ENCODE results near the gene MBLAC1.

Gene MBLAC1

GRCh38 chr7:100155553-100156317 is 29.0 kb downstream of the MBLAC1 start:
- no peak overlapping the region for H2AFZ ChIP-seq (ENCODE audit: low read length, unreplicated experiment)
- H3K27ac ChIP-seq (ENCODE audit: low read depth, low read length), result no peak overlapping the region
- H3K27me3 ChIP-seq (ENCODE audit: insufficient read depth, low read length), result no peaks in the 10 kb centered on the region
- no peak overlapping the region for H3K4me3 ChIP-seq (ENCODE audit: low read depth, low read length)
- H3K79me2 ChIP-seq (ENCODE audit: control insufficient read depth, insufficient read depth, low read length, unreplicated experiment), result peaks cover 14% of the 10 kb centered on the region
- H3K4me1 ChIP-seq (ENCODE audit: control insufficient read depth, insufficient read depth, low read length, unreplicated experiment), result peaks cover 22% of the 10 kb centered on the region
- no peaks in the 10 kb centered on the region; the same call in none of the 2 replicates for H3K36me3 ChIP-seq (ENCODE audit: insufficient read depth, low read length)

- H2AFZ ChIP-seq (ENCODE audit: low read length, unreplicated experiment), result no peak overlapping the region
- H3K4me3 ChIP-seq (ENCODE audit: low read depth, low read length), result no peak overlapping the region; the same call in 1 of the 2 replicates
- H3K27ac ChIP-seq (ENCODE audit: low read depth, low read length), result no peak overlapping the region
- no peaks in the 10 kb centered on the region for H3K27me3 ChIP-seq (ENCODE audit: insufficient read depth, low read length)
- H3K4me1 ChIP-seq (ENCODE audit: control insufficient read depth, insufficient read depth, low read length, unreplicated experiment), result peaks cover 22% of the 10 kb centered on the region
- no peaks in the 10 kb centered on the region; the same call in none of the 2 replicates for H3K36me3 ChIP-seq (ENCODE audit: insufficient read depth, low read length)
- H3K79me2 ChIP-seq (ENCODE audit: control insufficient read depth, insufficient read depth, low read length, unreplicated experiment), result peaks cover 14% of the 10 kb centered on the region
Observed at GRCh38 chr7:100156331-100157068, 29.7 kb downstream of the MBLAC1 start.

DNA sequence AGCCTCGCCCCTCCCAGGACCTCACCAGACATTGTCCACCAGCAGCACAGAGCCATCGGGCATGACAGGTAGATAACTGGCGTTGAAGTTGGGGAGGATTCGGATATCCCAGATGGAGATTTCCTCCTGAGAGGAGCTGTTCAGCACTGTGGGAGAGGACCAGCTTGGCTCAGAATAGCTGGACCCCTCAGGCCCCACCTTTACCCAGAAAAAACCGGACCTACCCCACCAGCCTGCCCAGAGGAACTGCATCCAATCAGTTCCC is 30.2 kb downstream of the MBLAC1 start:
- Histone ChIP-seq H3K4me3 (ENCODE audit: low read depth, low read length) (peak overlapping the region; percentile 96; the same call in 1 of the 2 replicates), H3K27ac (ENCODE audit: low read depth, low read length) (no peak overlapping the region), H3K27me3 (ENCODE audit: insufficient read depth, low read length) (no peaks in the 10 kb centered on the region), H3K36me3 (ENCODE audit: insufficient read depth, low read length) (no peaks in the 10 kb centered on the region; the same call in none of the 2 replicates), H3K4me1 (ENCODE audit: control insufficient read depth, insufficient read depth, low read length, unreplicated experiment) (peaks cover 22% of the 10 kb centered on the region), H2AFZ (ENCODE audit: low read length, unreplicated experiment) (no peak overlapping the region), H3K79me2 (ENCODE audit: control insufficient read depth, insufficient read depth, low read length, unreplicated experiment) (peaks cover 14% of the 10 kb centered on the region)

- no peaks in the 10 kb centered on the region; the same call in none of the 2 replicates for H3K36me3 ChIP-seq (ENCODE audit: insufficient read depth, low read length)
- no peak overlapping the region for H3K27ac ChIP-seq (ENCODE audit: low read depth, low read length)
Observed at GRCh38 chr7:100157334-100158228, 30.8 kb downstream of the MBLAC1 start.

DNA sequence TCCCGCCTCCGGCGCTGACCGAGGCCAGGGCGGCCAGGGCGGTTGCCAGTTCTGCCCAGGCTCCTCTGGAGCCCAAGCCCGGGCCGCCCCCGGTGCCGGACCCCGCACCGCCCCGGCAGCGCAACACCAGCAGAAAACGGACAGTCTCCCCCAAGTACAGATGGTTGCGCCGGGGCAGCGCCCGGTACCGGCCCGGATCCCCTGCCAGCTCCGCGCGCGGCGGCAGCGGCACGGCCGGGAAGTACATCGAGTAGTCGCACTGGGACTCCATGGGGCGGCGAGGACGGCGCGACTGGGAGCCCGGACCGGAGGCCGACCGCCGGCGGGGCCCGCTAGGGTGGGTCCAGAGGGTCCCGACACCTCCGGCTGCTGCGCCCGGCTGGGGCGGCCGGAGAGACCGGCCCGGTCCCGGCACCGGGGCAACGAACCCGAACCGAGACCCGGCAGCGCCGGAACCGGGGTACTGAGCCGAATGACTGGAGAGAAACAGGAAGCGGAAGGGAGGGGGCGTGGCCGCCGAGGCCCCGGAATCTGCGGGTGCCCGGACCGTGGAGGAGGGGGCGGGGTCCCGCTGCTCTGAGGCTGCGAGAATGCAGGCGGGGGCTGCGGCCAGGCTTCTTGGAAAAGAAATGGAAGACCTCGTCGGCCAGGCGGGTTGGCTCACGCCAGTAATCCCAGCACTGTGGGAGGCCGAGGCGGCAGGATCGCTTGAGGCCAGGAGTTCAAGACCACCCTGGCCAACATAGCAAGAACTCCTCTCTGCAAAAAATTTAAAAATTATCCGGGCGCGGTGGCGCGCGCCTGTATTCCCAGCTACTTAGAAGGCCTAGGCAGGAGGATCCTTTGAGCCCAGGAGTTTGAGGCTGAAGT is 31.7 kb downstream of the MBLAC1 start, which contains the start of gene TRAPPC14:
Gene TRAPPC14, minus strand, starts transcription at position 495 of the 870 bp plus-strand sequence. Its CDS starts 224 bp downstream, at position 271.
- H2AFZ ChIP-seq (ENCODE audit: low read length, unreplicated experiment), result peak within 1 kb of the TSS; percentile 86
- H3K79me2 ChIP-seq (ENCODE audit: control insufficient read depth, insufficient read depth, low read length, unreplicated experiment), result peaks cover 12% of the 10 kb centered on the region
- peak within 1 kb of the TSS; percentile 96 for H3K4me3 ChIP-seq (ENCODE audit: low read depth, low read length)
- no peaks in the 10 kb centered on the region for H3K27me3 ChIP-seq (ENCODE audit: insufficient read depth, low read length)
- H3K4me1 ChIP-seq (ENCODE audit: control insufficient read depth, insufficient read depth, low read length, unreplicated experiment), result peaks cover 22% of the 10 kb centered on the region
- no peaks in the 10 kb centered on the region; the same call in 1 of the 2 replicates for H3K36me3 ChIP-seq (ENCODE audit: insufficient read depth, low read length)
- H3K27ac ChIP-seq (ENCODE audit: low read depth, low read length), result peak within 1 kb of the TSS; percentile 41; the same call in 1 of the 2 replicates

More at GRCh38 chr7:100157334-100158228, 30.8 kb downstream of the MBLAC1 start:
- H3K4me3 ChIP-seq (ENCODE audit: low read depth, low read length), result peak overlapping the region; percentile 96
- no peaks in the 10 kb centered on the region for H3K27me3 ChIP-seq (ENCODE audit: insufficient read depth, low read length)
- no peak overlapping the region for H2AFZ ChIP-seq (ENCODE audit: low read length, unreplicated experiment)
- H3K79me2 ChIP-seq (ENCODE audit: control insufficient read depth, insufficient read depth, low read length, unreplicated experiment), result peaks cover 14% of the 10 kb centered on the region
- H3K4me1 ChIP-seq (ENCODE audit: control insufficient read depth, insufficient read depth, low read length, unreplicated experiment), result peaks cover 22% of the 10 kb centered on the region

GRCh38 chr7:100159099-100159623 is 32.4 kb downstream of the MBLAC1 start:
- H3K4me1 ChIP-seq (ENCODE audit: control insufficient read depth, insufficient read depth, low read length, unreplicated experiment), result peaks cover 19% of the 10 kb centered on the region
- H3K27ac ChIP-seq (ENCODE audit: low read depth, low read length), result no peak overlapping the region

DNA sequence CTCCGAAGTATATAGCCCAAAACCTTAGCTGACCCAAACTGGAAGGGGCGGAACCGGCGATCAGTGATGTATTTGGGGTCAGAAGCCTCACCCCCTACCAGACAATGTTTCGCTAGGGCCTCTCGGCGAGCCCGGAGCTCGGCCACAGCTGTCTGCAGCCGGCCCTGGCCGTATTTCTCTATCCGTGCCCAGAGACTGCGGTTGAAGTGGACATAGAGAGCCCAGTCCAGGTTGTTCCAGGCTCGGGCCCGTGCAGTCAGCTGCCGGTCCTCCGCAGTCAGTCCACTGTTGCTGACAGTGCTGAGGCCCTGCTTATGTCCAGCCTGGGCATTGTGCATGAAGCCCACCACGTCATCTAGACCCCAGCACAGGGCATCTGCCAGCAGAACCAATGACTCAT is 33.3 kb downstream of the MBLAC1 start:
- no peak overlapping the region for H3K4me3 ChIP-seq (ENCODE audit: low read depth, low read length)
- H3K4me1 ChIP-seq (ENCODE audit: control insufficient read depth, insufficient read depth, low read length, unreplicated experiment), result peaks cover 19% of the 10 kb centered on the region
- no peak overlapping the region for H2AFZ ChIP-seq (ENCODE audit: low read length, unreplicated experiment)
- no peak overlapping the region for H3K27ac ChIP-seq (ENCODE audit: low read depth, low read length)
- no peaks in the 10 kb centered on the region; the same call in 1 of the 2 replicates for H3K36me3 ChIP-seq (ENCODE audit: insufficient read depth, low read length)
- H3K79me2 ChIP-seq (ENCODE audit: control insufficient read depth, insufficient read depth, low read length, unreplicated experiment), result peaks cover 12% of the 10 kb centered on the region
- H3K27me3 ChIP-seq (ENCODE audit: insufficient read depth, low read length), result no peaks in the 10 kb centered on the region

More at GRCh38 chr7:100159099-100159623, 32.4 kb downstream of the MBLAC1 start:
- H3K4me3 ChIP-seq (ENCODE audit: low read depth, low read length), result peak overlapping the region; percentile 96
- peaks cover 12% of the 10 kb centered on the region for H3K79me2 ChIP-seq (ENCODE audit: control insufficient read depth, insufficient read depth, low read length, unreplicated experiment)
- no peaks in the 10 kb centered on the region for H3K27me3 ChIP-seq (ENCODE audit: insufficient read depth, low read length)
- no peaks in the 10 kb centered on the region; the same call in 1 of the 2 replicates for H3K36me3 ChIP-seq (ENCODE audit: insufficient read depth, low read length)
- peak overlapping the region; percentile 86 for H2AFZ ChIP-seq (ENCODE audit: low read length, unreplicated experiment)

- Histone ChIP-seq H2AFZ (ENCODE audit: low read length, unreplicated experiment) (no peak overlapping the region), H3K36me3 (ENCODE audit: insufficient read depth, low read length) (no peaks in the 10 kb centered on the region), H3K79me2 (ENCODE audit: control insufficient read depth, insufficient read depth, low read length, unreplicated experiment) (peaks cover 3% of the 10 kb centered on the region), H3K27me3 (ENCODE audit: insufficient read depth, low read length) (no peaks in the 10 kb centered on the region), H3K27ac (ENCODE audit: low read depth, low read length) (no peak overlapping the region), H3K4me1 (ENCODE audit: control insufficient read depth, insufficient read depth, low read length, unreplicated experiment) (peaks cover 4% of the 10 kb centered on the region), H3K4me3 (ENCODE audit: low read depth, low read length) (no peak overlapping the region)
Observed at GRCh38 chr7:100163006-100163531, 36.3 kb downstream of the MBLAC1 start.

GRCh38 chr7:100163871-100164270 is 37.1 kb downstream of the MBLAC1 start:
- Histone ChIP-seq H3K27ac (ENCODE audit: low read depth, low read length) (no peak overlapping the region), H3K27me3 (ENCODE audit: insufficient read depth, low read length) (no peaks in the 10 kb centered on the region), H3K4me1 (ENCODE audit: control insufficient read depth, insufficient read depth, low read length, unreplicated experiment) (peaks cover 7% of the 10 kb centered on the region), H3K4me3 (ENCODE audit: low read depth, low read length) (no peak overlapping the region), H2AFZ (ENCODE audit: low read length, unreplicated experiment) (no peak overlapping the region), H3K79me2 (ENCODE audit: control insufficient read depth, insufficient read depth, low read length, unreplicated experiment) (no peaks in the 10 kb centered on the region), H3K36me3 (ENCODE audit: insufficient read depth, low read length) (no peaks in the 10 kb centered on the region)
